ENCODE data around the gene TANGO2.

Gene TANGO2

GRCh38 chr22:20046730-20047129 lies 25.8 kb downstream of the TANGO2 start:
- DNase-seq, result no peak

DNA sequence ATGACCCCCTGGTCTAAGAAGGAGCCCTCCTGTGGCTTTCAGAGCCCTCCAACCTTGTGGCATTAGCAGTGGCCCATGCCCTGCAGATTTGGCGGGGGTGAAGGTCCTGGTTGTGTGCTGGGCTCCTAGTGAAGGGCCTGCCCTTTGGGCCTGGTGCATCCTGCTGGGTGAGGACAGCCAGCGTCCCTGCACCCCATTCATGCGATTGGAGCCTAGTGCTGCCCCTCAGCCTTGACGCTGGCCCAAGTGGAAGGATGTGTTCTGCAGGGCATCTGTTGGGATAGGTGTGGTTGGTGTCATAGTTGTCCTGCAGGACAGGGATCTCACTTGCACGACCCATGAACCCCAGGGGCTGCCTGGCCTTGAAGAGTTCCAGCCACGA lies 31.0 kb downstream of the TANGO2 start:
- DNase-seq, result no peak

DNA sequence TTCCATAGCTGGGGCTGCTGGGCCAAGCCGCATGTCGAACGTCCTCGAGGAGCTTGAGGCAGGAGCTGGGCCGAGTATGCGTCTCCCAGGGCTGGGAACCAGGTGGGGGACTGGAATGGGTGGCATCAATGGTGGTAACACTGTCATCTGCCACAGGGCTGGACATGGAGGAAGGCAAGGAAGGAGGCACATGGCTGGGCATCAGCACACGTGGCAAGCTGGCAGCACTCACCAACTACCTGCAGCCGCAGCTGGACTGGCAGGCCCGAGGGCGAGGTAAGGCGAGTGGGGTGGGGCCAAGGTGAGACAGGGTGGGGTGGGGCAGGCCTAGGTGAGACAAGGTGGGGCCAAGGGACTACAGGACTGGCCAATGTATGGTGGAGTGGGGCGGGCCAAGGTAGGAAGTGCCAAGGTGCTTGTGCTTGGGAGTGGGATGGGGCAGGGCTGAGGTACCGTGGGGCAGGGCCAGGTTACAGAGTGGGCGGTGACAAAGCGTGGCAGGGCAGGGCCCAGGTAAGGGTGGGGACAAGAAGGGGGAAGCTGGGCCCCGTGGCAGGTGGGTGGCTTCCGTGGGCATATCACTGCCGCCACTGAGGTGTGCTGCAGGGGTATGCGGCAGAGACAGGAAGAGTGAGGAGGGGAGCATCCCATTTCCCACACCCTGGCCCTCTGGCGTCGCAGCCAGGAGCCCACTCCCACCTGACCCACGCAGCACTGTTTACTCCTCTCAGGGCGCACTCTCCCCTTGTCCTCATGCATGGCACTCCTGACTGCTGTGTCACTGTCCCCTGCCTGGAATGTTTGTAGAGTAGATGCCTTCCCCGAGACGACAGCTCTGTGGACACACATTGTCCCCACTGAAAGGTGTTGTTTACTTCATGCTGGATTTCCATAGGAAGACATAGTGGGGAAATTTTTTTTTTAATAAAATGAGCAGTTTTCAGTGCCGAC lies 31.7 kb downstream of the TANGO2 start:
- no peak for DNase-seq

- no peak for DNase-seq
Observed at GRCh38 chr22:20053407-20054033, 32.6 kb downstream of the TANGO2 start.

DNA sequence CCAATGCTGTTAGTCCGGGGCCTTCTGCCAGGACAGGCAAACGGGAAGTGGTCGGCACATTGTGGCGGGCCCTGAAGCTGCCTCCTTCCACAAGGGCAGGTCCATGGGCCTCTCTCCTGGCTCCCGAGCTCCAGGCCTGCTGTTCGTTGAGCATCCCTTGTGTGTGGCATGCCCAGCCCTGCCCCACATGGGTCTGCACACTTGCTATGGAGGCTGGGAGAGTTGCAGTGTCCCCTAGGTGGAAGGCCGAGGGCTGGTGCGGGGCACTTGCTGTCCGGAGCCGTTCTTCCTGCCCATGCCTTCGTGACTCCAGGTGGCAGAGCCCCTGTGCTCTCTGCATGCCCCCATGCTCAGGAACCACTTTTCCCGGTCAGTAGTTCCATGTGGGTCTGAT lies 33.1 kb downstream of the TANGO2 start:
- no peak for DNase-seq

GRCh38 chr22:20054485-20054884 lies 33.6 kb downstream of the TANGO2 start:
- DNase-seq, result no peak

DNA sequence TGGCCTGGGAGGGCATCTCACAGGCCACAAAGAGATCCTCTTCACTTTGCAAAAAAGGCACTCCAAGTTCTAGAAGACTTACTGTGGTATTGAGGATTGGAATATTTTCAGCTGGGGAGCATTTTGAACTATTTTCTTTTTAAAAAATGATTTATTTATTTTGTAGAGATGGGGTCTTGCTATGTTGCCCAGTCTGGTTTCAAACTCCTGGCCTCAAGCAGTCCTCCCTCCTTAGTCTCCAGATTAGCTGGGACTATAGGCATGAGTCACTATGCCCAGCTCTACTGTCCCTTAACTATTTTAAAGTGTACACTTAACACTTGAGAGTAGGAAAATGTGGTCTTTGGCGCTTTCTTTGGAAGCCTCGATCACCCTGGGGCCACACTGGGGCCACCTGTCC lies 34.2 kb downstream of the TANGO2 start:
- no peak for DNase-seq

DNA sequence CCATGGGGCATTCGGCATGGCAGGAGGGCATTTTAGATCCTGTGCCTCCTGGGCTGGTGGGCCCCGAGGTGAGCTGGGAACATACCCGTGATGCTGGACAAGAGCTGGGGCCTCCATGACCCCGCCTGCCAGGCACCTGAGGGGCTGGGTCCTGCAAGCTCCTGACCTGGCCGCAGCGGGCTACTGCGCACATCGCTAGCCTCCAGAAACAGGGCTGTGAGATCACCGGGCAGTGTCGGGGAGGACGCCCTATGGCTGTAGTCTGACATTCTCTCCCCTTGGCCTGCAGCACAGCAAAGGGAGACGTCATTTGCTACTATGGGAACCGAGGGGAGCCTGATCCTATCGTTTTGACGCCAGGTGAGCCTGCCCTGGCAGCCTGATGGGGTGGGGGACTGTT lies 34.7 kb downstream of the TANGO2 start:
- no peak for DNase-seq

DNA sequence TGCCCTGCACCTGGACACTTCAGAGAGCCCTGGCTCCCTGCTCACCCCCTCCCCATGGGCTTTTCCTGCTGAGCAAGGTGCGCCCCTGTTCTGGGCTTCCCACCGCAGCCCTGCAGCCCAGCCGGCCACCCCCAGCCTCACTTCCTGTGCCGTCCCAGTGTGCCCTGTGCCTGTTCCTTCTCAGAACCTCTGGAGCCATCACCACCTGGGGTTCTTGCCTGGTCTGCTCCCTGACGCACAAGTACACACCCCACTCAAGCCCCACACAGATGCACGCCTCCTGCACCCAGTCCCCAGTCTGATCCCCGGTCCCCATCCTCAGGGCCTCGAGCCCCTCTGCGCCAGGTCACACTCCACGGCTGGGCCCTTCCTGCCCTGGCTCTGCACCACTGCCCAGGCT lies 35.3 kb downstream of the TANGO2 start:
- DNase-seq, result no peak

GRCh38 chr22:20056696-20057386 lies 35.9 kb downstream of the TANGO2 start:
- no peak for DNase-seq

GRCh38 chr22:20057596-20058268 lies 36.8 kb downstream of the TANGO2 start:
- DNase-seq, result no peak

- DNase-seq, result no peak
Observed at GRCh38 chr22:20058989-20059770, 38.3 kb downstream of the TANGO2 start.

- DNase-seq, result peak in 1 of 2 donors; percentile 21
Observed at GRCh38 chr22:20060700-20061480, 40.0 kb downstream of the TANGO2 start.

- DNase-seq, result no peak
Observed at GRCh38 chr22:20061481-20061861, 40.6 kb downstream of the TANGO2 start.

DNA sequence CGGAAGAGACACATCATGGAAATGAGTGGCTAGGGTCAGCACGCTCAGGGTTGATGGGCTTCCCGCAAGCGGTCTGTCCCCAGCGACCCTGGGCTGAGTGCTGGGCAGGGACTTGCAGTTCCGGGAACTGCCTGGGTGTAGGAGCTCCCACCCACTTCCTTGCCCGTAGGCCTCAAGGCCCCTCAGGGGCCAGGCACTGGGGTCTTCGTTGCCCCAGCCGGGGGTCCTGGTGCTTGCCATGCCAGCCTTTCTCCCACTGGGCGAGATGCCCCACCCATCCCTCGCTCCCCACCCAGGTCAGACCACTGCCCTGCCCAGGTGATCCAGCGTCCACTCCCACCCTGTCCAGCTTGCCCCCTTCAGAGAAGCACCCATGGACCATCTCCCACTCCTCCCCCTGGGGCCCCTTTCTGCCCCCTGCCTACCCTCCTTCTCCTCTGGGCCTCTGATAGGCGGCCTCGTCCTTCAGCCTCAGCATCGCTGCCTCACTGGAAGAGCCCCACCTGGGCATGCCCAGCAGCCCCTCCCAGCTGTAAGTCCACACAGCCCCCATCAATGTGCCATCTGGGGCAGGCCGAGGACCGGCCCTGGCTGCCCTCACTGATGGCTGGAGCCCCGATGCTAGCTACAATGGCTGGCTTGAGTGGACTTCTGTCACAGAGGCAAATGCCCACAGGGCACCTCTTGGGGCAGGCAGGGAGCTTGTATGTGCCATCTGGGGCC lies 41.3 kb downstream of the TANGO2 start:
- no peak for DNase-seq

DNA sequence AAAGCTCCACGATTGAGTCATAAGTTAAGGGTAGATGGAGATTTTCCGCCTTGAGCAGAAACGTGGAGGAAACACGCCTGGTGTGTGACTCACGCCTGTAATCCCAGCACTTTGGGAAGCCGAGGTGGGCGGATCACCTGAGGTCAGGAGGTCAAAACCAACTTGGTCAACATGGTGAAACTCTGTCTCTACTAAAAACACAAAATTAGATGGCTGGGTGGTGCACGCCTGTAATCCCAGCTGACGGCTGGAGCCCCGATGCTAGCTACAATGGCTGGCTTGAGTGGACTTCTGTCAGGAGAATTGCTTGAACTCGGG lies 41.8 kb downstream of the TANGO2 start:
- no peak for DNase-seq

DNA sequence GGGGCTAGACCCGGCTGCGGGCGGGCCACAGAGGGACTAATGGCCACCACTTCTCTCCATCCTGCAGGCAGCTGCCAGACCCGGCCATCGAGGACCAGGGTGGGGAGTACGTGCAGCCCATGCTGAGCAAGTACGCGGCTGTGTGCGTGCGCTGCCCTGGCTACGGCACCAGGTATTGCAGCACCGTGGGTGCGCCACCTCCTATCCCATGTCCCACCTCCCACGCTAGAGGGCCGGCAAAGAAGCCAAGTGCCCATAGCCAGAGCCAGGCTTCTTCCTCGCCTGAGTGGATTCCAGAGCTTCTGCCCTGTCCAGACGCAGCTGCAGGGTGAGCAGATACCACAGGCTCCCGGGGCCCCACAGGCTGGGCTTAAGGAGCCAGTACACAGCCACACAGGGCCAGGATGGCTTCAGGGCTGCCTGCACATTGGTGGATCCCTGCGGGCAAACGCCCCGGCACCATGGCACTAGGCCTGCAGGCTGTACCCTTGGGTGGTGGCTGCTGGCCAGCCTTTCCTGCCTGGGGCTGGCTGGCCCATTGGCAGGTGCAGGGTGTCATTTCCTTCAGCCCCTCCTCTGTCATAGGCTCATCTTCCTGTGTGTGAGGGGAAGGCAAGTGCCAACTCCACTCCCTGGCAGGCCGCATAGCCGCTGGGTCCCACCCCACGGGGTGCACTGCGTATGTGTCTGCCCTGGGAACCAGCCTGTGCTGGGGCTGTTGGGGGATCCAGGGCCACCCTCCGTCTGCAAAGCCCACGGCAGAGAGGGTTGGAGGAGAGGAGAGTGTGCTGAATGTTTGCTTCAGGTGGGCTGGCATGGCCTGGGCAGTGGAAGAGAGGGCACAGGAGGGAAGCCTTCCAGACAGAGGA lies 42.6 kb downstream of the TANGO2 start:
- no peak for DNase-seq

DNA sequence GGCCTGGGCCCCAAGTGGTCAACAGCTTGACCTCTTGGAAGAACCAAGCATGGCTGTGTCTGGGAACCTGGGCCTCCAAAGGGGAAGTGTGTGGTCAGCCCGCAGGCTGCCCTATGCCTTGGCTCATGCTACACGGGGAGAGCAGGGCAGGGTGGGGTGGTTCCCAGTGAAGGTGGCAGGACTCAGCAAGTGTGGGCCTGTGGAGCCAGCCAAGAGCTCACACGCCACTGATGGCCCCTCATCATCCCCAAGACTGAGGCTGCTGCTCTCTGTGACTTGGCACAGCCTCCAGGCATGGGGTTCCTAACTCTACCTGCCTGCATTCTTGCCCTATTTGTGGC lies 43.2 kb downstream of the TANGO2 start:
- no peak for DNase-seq

DNA sequence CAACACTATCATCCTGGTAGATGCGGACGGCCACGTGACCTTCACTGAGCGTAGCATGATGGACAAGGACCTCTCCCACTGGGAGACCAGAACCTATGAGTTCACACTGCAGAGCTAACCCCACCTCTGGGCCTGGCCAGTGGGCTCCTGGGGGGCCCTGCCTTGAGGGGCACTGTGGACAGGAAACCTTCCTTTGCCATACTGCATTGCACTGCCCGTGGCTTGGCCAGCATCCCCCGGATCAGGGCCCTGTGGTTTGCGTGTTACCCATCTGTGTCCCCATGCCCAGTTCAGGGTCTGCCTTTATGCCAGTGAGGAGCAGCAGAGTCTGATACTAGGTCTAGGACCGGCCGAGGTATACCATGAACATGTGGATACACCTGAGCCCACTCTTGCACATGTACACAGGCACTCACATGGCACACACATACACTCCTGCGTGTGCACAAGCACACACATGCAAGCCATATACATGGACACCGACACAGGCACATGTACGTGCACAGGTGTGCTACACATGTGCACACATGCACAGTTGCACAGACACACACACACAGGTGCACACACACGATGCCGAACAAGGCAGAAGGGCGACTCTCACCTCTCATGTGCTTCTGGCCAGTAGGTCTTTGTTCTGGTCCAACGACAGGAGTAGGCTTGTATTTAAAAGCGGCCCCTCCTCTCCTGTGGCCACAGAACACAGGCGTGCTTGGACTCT lies 43.8 kb downstream of the TANGO2 start:
- DNase-seq, result no peak
